K562 (cell line): Measurements from ENCODE around the gene SLC12A3. TPM values are rescaled to one million over a fixed set of nuclear protein-coding genes. Genes with fewer than 3 reads are reported as not detected.

Experiments used
- ATAC-seq: fragments of 200-7000 bp; cut with Tn5 transposase; 3 replicates; pipeline ENCODE4 v1.9.1; 2020; ENCODE audit warnings: moderate library complexity
- BruUV-seq: library from RNA; stranded (reverse); fragments of 400-500 nt; replicated peaks from 2 replicates; lab custom pipeline; 2021; lab: Mats Ljungman, UMichigan
- CTCF ChIA-PET: fragments of 300-600 bp; formaldehyde crosslinking; extraction: SDS; loops from one replicate; lab custom pipeline; 2021; ENCODE audit warnings: low intra/inter-chr PET ratio; lab: Yijun Ruan, JAX
- POLR2A ChIA-PET: fragments of 300-600, 350-650 bp; sonication (Branson Sonifier 250); formaldehyde crosslinking; extraction: SDS; loops from one replicate; lab custom pipeline; 2021; ENCODE audit warnings: antibody characterized with exemption, inconsistent platforms; lab: Yijun Ruan, JAX
- DNase-seq, 4 experiments: peaks; one replicate each; pipeline versions ENCODE4 v3.0.0 to v3.0.0-alpha.2; 2011 to 2018; ENCODE audit warnings: low spot score in 3 of 4, mixed read lengths in 3 of 4; ENCODE audit errors: extremely low read depth in 1 of 4
- FAIRE-seq: peaks from 2 replicates; lab custom pipeline; 2011; peaks lifted over from hg19 to GRCh38; lab: Jason Lieb, UNC
- H2AFZ ChIP-seq: 2 replicates; pipeline ENCODE4 v1.6.0; 2011; ENCODE audit warnings: low read depth, low read length, control low read depth, inconsistent platforms
- H3K27ac ChIP-seq: fragments of 200-600 bp; 3 replicates; pipeline ENCODE4 v1.8.0; 2011; ENCODE audit warnings: low read depth, mild to moderate bottlenecking, control low read depth, inconsistent platforms, low read length, moderate library complexity, mixed read lengths; ENCODE audit errors: extremely low read depth
- H3K27me3 ChIP-seq, 2 experiments: fragments of 300-600 bp in 1 of 2; 2 replicates in 1 of 2; 3 replicates in 1 of 2; pipeline versions ENCODE4 v1.6.0 to v1.8.0; 2011; ENCODE audit warnings: inconsistent platforms in 2 of 2, low read length in 2 of 2, mild to moderate bottlenecking in 1 of 2, mixed read lengths in 1 of 2, moderate library complexity in 1 of 2; ENCODE audit not compliant: control insufficient read depth in 2 of 2, insufficient read depth in 2 of 2
- H3K36me3 ChIP-seq: fragments of 300-600 bp; 3 replicates; pipeline ENCODE4 v1.8.0; 2011; ENCODE audit warnings: mild to moderate bottlenecking, low read length, inconsistent platforms; ENCODE audit not compliant: control insufficient read depth, insufficient read depth
- H3K4me1 ChIP-seq, 2 experiments: fragments of 200-600 bp in 1 of 2; replicated peaks in 1 of 2; 2 replicates in 1 of 2; 3 replicates in 1 of 2; pipeline versions ENCODE4 v1.5.1 to v1.8.0; 2011; ENCODE audit warnings: inconsistent platforms in 2 of 2, low read length in 2 of 2, mild to moderate bottlenecking in 1 of 2, mixed read lengths in 1 of 2, moderate library complexity in 1 of 2; ENCODE audit not compliant: control insufficient read depth in 2 of 2, insufficient read depth in 2 of 2
- H3K4me2 ChIP-seq: 2 replicates; pipeline ENCODE4 v1.6.1; 2011; ENCODE audit warnings: low read length, control low read depth, inconsistent platforms, mixed read lengths; ENCODE audit not compliant: insufficient read depth
- H3K4me3 ChIP-seq: fragments of 200-600 bp; sonication (generic), shearing (Covaris generic); 2 replicates; pipeline ENCODE4 v1.5.1; 2016; ENCODE audit warnings: control low read depth, inconsistent platforms
- H3K79me2 ChIP-seq: fragments of 200-600 bp; 3 replicates; pipeline ENCODE4 v1.8.0; 2011; ENCODE audit warnings: low read length, inconsistent platforms; ENCODE audit not compliant: control insufficient read depth, insufficient read depth
- H3K9ac ChIP-seq, 2 experiments: 2 replicates each; pipeline versions ENCODE4 v1.6.0 to v1.6.1; 2011; ENCODE audit warnings: low read depth in 2 of 2, low read length in 2 of 2, control low read depth in 1 of 2, inconsistent platforms in 1 of 2, mild to moderate bottlenecking in 1 of 2, mixed read lengths in 1 of 2; ENCODE audit not compliant: insufficient read depth in 1 of 2
- H3K9me1 ChIP-seq: one replicate; pipeline ENCODE4 v1.6.0; 2011; ENCODE audit warnings: inconsistent platforms, mild to moderate bottlenecking, low read length, moderate library complexity; ENCODE audit not compliant: control insufficient read depth, insufficient read depth
- H3K9me3 ChIP-seq: replicated peaks from 2 replicates; pipeline ENCODE4 v1.5.1; 2011; ENCODE audit warnings: low read depth, low read length, inconsistent platforms; ENCODE audit not compliant: control insufficient read depth, insufficient read depth
- H4K20me1 ChIP-seq: replicated peaks from 2 replicates; pipeline ENCODE4 v1.6.1; 2011; ENCODE audit warnings: low read length, inconsistent platforms, mixed read lengths; ENCODE audit not compliant: control insufficient read depth, insufficient read depth
- NRF1 ChIP-seq, 2 experiments: fragments of 450-650 bp; IDR thresholded peaks in 1 of 2; conservative IDR thresholded peaks in 1 of 2; 2 replicates each; pipeline ENCODE4 v1.6.1; 2014; ENCODE audit warnings: mild to moderate bottlenecking in 2 of 2
- TFAP4 ChIP-seq: sonication (generic); formaldehyde crosslinking; IDR thresholded peaks from 2 replicates; pipeline ENCODE4 v1.8.0; 2022; ENCODE audit warnings: missing genetic modification reagents, mild to moderate bottlenecking, moderate library complexity, borderline replicate concordance
- U2AF2 ChIP-seq: fragments of 200-400 bp; formaldehyde crosslinking; optimal IDR thresholded peaks from 2 replicates; pipeline ENCODE3; 2017; ENCODE audit warnings: low read depth, mild to moderate bottlenecking, low read length
- ZNF609 ChIP-seq: sonication (generic); formaldehyde crosslinking; IDR thresholded peaks from 2 replicates; pipeline ENCODE4 v1.8.1; 2023; ENCODE audit warnings: missing genetic modification reagents, mild to moderate bottlenecking, borderline replicate concordance
- WGBS: fragments of 100-300 bp; shearing (Covaris generic); methylation state at CpG from one replicate; pipeline ENCODE4 v1.1.6; 2016; ENCODE audit warnings: low coverage, mixed read lengths; ENCODE audit not compliant: insufficient coverage; ENCODE audit errors: missing lambda C conversion rate; 5-methylcytosine and 5-hydroxymethylcytosine counted together
- in situ Hi-C: fragments of 300-500 bp; cut with MboI; formaldehyde crosslinking; loops from 4 replicates; pipeline ENCODE4 v1.15.0; 2018; ENCODE audit warnings: inconsistent platforms, mixed read lengths
- intact Hi-C: fragments of 100-400 bp; cut with micrococcal nuclease; formaldehyde crosslinking; loops from 2 replicates; pipeline ENCODE4 v1.14.2; 2022
- polyA plus RNA-seq, 8 experiments: library from polyadenylated mRNA; depleted of rRNA in 4 of 8; stranded (reverse) in 5 of 8; unstranded in 3 of 8; fragments of >200 nt; fragmentation: Nextera tagmentation in 2 of 8; fragmentation: Illumina TruSeq in 1 of 8; extraction: Ambion mirVana in 2 of 8; extraction: Trizol in 1 of 8; gene quantifications; 2 replicates each; pipeline versions ENCODE4 v1.2.1 to v1.2.3, GENCODE V29; 2011 to 2014; ENCODE audit warnings: inconsistent platforms in 1 of 8, missing spikeins in 1 of 8
- total RNA-seq, 7 experiments: library from RNA; depleted of rRNA in 6 of 7; stranded (reverse); fragments of >200 nt in 6 of 7; fragmentation: Illumina TruSeq in 2 of 7; extraction: Trizol in 2 of 7; gene quantifications; 2 replicates each; pipeline versions ENCODE4 v1.2.1 to v1.2.3, GENCODE V29; 2011 to 2021; ENCODE audit warnings: low replicate concordance in 1 of 7

Gene SLC12A3
- total and polyA plus RNA-seq, 9 of the 15 experiments (the other 6 are each of a cell fraction or from before 2014, with no cell fraction given): not detected

- Histone ChIP-seq H3K4me3 (no peak overlapping the region), H3K27me3 (no peaks in the 10 kb centered on the region; a peak in 1 of 5 replicates), H3K9me3 (no peaks in the 10 kb centered on the region), H3K9ac (no peak overlapping the region; a peak in 1 of 4 replicates), H2AFZ (no peak overlapping the region), H3K79me2 (no peaks in the 10 kb centered on the region), H3K4me1 (peaks cover 0 to 6% of the 10 kb centered on the region in 2 experiments; a peak in 3 of 5 replicates), H4K20me1 (no peaks in the 10 kb centered on the region), H3K9me1 (no peaks in the 10 kb centered on the region), H3K36me3 (no peaks in the 10 kb centered on the region), H3K27ac (no peak overlapping the region), H3K4me2 (no peak overlapping the region)
- intact Hi-C loops (loop anchor here (5.0 kb wide), 1 partner anchor 59 kb away; the partner anchor contains the start of gene HERPUD1), in situ Hi-C loops (no loop called here)
- FAIRE-seq (no peak), ATAC-seq (no peak), DNase-seq (no peak)
- 41% methylated on average over 8 of the region's 10 CpGs for WGBS
- ChIA-PET CTCF (no interaction called here), POLR2A (no interaction called here)
- TF ChIP-seq U2AF2 (no peak), TFAP4 (CRISPR knock-in tag) (peak; percentile 29; the same call in 1 of the 2 replicates)
- no TSS peak for BruUV-seq
These were observed 7.9 kb downstream of the SLC12A3 start for GRCh38 chr16:56872863-56873391.

GRCh38 chr16:56874800-56875199 is 9.8 kb downstream of the SLC12A3 start:
- DNase-seq (no peak), ATAC-seq (no peak; the same call in 2 of the 3 replicates), FAIRE-seq (no peak)
- Histone ChIP-seq H3K4me1 (peaks cover 0 to 5% of the 10 kb centered on the region in 2 experiments; a peak in 2 of 5 replicates), H3K27ac (no peak overlapping the region), H2AFZ (0 out of 2 replicates have a peak overlapping the region, but pooled peaks have one; percentile 27), H3K4me3 (no peak overlapping the region), H3K4me2 (no peak overlapping the region), H4K20me1 (no peaks in the 10 kb centered on the region), H3K79me2 (no peaks in the 10 kb centered on the region), H3K9me3 (no peaks in the 10 kb centered on the region), H3K9ac (no peak overlapping the region), H3K36me3 (no peaks in the 10 kb centered on the region), H3K9me1 (no peaks in the 10 kb centered on the region), H3K27me3 (peaks cover 1 to 15% of the 10 kb centered on the region in 2 experiments; a peak in 4 of 5 replicates)
- ChIA-PET CTCF (no interaction called here), POLR2A (interaction anchor here (0.7 to 1.1 kb wide), 2 partner anchors 12 to 171 kb away, joined by 4 to 5 read pairs; no protein-coding TSS in a partner anchor)
- in situ Hi-C loops: no loop called here
- peak; percentile 11 to 30; a peak in 1 of 4 replicates for TF ChIP-seq NRF1 (conservative IDR thresholded peaks at IDR 0.05 in 1 of 2, IDR thresholded peaks at IDR 0.05 in 1 of 2)
- no peak for TF ChIP-seq ZNF609 (CRISPR knock-in tag)
- intact Hi-C loops: loop anchor here (5.0 kb wide), 1 partner anchor 58 kb away; the partner anchor contains the start of gene HERPUD1
- 28% methylated on average over 11 of the region's 11 CpGs for WGBS
- no TSS peak for BruUV-seq
